A549 (cell line): Measurements from ENCODE around the gene CDKN3. TPM values are rescaled to one million over a fixed set of nuclear protein-coding genes. Genes with fewer than 3 reads are reported as not detected.

Experiments used
- ATAC-seq, 2 experiments: fragments of 200-7000 bp in 1 of 2; fragments of >200 bp in 1 of 2; cut with Nextera tagmentation in 1 of 2; cut with Tn5 transposase in 1 of 2; 3 replicates each; pipeline versions ENCODE4 v1.8.0 to v1.9.1; 2018 to 2020; ENCODE audit warnings: mild to moderate bottlenecking in 1 of 2, moderate library complexity in 1 of 2
- CTCF ChIA-PET: fragments of 300-600 bp; sonication (Branson Sonifier 250); formaldehyde crosslinking; extraction: SDS; loops from one replicate; lab custom pipeline; 2021; ENCODE audit warnings: antibody characterized with exemption, inconsistent platforms; lab: Yijun Ruan, JAX
- POLR2A ChIA-PET: fragments of 350-600 bp; formaldehyde crosslinking; extraction: SDS; loops from one replicate; lab custom pipeline; 2021; ENCODE audit warnings: antibody characterized with exemption, inconsistent platforms; lab: Yijun Ruan, JAX
- DNase-seq, 2 experiments: peaks; one replicate each; pipeline versions ENCODE4 v3.0.0 to v3.0.0-alpha.2; 2011 to 2016; ENCODE audit warnings: low read depth in 1 of 2, low spot score in 1 of 2
- FAIRE-seq: peaks from 2 replicates; lab custom pipeline; 2011; peaks lifted over from hg19 to GRCh38; lab: Jason Lieb, UNC
- H3K27ac ChIP-seq, 2 experiments: fragments of >200 bp; sonication (Bioruptor Twin); formaldehyde crosslinking; 3 replicates each; pipeline ENCODE4 v1.5.1; 2016 to 2017
- H3K4me1 ChIP-seq: fragments of >200 bp; sonication (Bioruptor Twin); formaldehyde crosslinking; 3 replicates; pipeline ENCODE4 v1.6.1; 2016
- H3K4me2 ChIP-seq: fragments of >200 bp; sonication (Bioruptor Twin); formaldehyde crosslinking; 3 replicates; pipeline ENCODE4 v1.6.1; 2016
- H3K4me3 ChIP-seq: fragments of >200 bp; sonication (Bioruptor Twin); formaldehyde crosslinking; 3 replicates; pipeline ENCODE4 v1.5.1; 2016
- H3K9me3 ChIP-seq: fragments of >200 bp; sonication (Bioruptor Twin); formaldehyde crosslinking; 3 replicates; pipeline ENCODE4 v1.6.1; 2016
- CBX2 ChIP-seq: fragments of 200-600 bp; sonication (generic); IDR thresholded peaks from 2 replicates; pipeline ENCODE4 v1.6.1; 2016; ENCODE audit warnings: low read depth, mild to moderate bottlenecking, borderline replicate concordance
- CHD2 ChIP-seq: fragments of 150-350 bp; IDR thresholded peaks from 2 replicates; pipeline ENCODE4 v1.6.1; 2014; ENCODE audit warnings: low read length; ENCODE audit not compliant: partially characterized antibody
- CTCF ChIP-seq: fragments of >200 bp; sonication (Bioruptor Twin); formaldehyde crosslinking; IDR thresholded peaks from 3 replicates; pipeline ENCODE4 v1.5.1; 2016
- E2F6 ChIP-seq: IDR thresholded peaks from 2 replicates; pipeline ENCODE4 v1.6.1; 2012; ENCODE audit warnings: low read depth, borderline replicate concordance
- ELK1 ChIP-seq: fragments of 150-350 bp; IDR thresholded peaks from 2 replicates; pipeline ENCODE4 v1.6.1; 2014; ENCODE audit warnings: low read depth, mild to moderate bottlenecking, low read length
- EP300 ChIP-seq, 2 experiments: fragments of >200 bp; sonication (Bioruptor Twin); formaldehyde crosslinking; IDR thresholded peaks; 2 replicates in 1 of 2; 3 replicates in 1 of 2; pipeline ENCODE4 v1.6.1; 2016 to 2017
- FOSB ChIP-seq: fragments of 250-450 bp; sonication (Bioruptor Pico); IDR thresholded peaks from 2 replicates; pipeline ENCODE4 v1.5.0; 2020; ENCODE audit warnings: mild to moderate bottlenecking, moderate library complexity
- FOSL2 ChIP-seq, 2 experiments: fragments of 450-650 bp in 1 of 2; fragments of >200 bp in 1 of 2; sonication (Bioruptor Twin) in 1 of 2; formaldehyde crosslinking; IDR thresholded peaks; 2 replicates each; pipeline versions ENCODE4 v1.5.0 to v1.6.1; 2016 to 2020; ENCODE audit warnings: mild to moderate bottlenecking in 1 of 2, moderate library complexity in 1 of 2
- FOXS1 ChIP-seq: fragments of 250-450 bp; sonication (Bioruptor Pico); IDR thresholded peaks from 2 replicates; pipeline ENCODE4 v1.5.0; 2020; ENCODE audit warnings: mild to moderate bottlenecking, moderate library complexity
- HOXA7 ChIP-seq: fragments of 250-450 bp; sonication (Bioruptor Pico); IDR thresholded peaks from 2 replicates; pipeline ENCODE4 v1.5.0; 2020; ENCODE audit warnings: mild to moderate bottlenecking, moderate library complexity
- KDM5A ChIP-seq: fragments of 200-600 bp; sonication (generic); IDR thresholded peaks from 2 replicates; pipeline ENCODE4 v1.6.1; 2016; ENCODE audit warnings: antibody characterized with exemption, mild to moderate bottlenecking
- NPAS2 ChIP-seq: fragments of 250-450 bp; sonication (Bioruptor Pico); IDR thresholded peaks from 2 replicates; pipeline ENCODE4 v1.8.0; 2022; ENCODE audit warnings: mild to moderate bottlenecking, moderate library complexity, borderline replicate concordance
- NR3C1 ChIP-seq: fragments of >200 bp; sonication (Bioruptor Twin); formaldehyde crosslinking; IDR thresholded peaks from 3 replicates; pipeline ENCODE4 v1.6.1; 2017
- PBX3 ChIP-seq: IDR thresholded peaks from 2 replicates; pipeline ENCODE4 v1.6.1; 2012
- RAD21 ChIP-seq, 2 experiments: fragments of >200 bp in 1 of 2; sonication (Bioruptor Twin) in 1 of 2; formaldehyde crosslinking in 1 of 2; IDR thresholded peaks in 1 of 2; conservative IDR thresholded peaks in 1 of 2; 2 replicates in 1 of 2; 3 replicates in 1 of 2; pipeline ENCODE4 v1.6.1; 2012 to 2018; ENCODE audit warnings: inconsistent platforms in 1 of 2
- RCOR1 ChIP-seq: fragments of 150-350 bp; IDR thresholded peaks from 2 replicates; pipeline ENCODE4 v1.6.1; 2014; ENCODE audit warnings: antibody characterized with exemption, low read length, low read depth
- REST ChIP-seq: fragments of 200-600 bp; sonication (generic); IDR thresholded peaks from 2 replicates; pipeline ENCODE4 v1.6.1; 2016; ENCODE audit warnings: antibody characterized with exemption, mild to moderate bottlenecking, moderate library complexity
- RNF2 ChIP-seq: fragments of 200-600 bp; sonication (generic); IDR thresholded peaks from 2 replicates; pipeline ENCODE4 v1.6.1; 2016; ENCODE audit warnings: low read depth, mild to moderate bottlenecking, antibody characterized with exemption, moderate library complexity, borderline replicate concordance
- SMC3 ChIP-seq: fragments of >200 bp; sonication (Bioruptor Twin); formaldehyde crosslinking; IDR thresholded peaks from 3 replicates; pipeline ENCODE4 v1.6.1; 2018; ENCODE audit warnings: inconsistent platforms
- SREBF2 ChIP-seq: fragments of 450-650 bp; IDR thresholded peaks from 2 replicates; pipeline ENCODE4 v1.6.1; 2014; ENCODE audit warnings: mild to moderate bottlenecking, moderate library complexity
- TP53 ChIP-seq: fragments of 250-450 bp; sonication (Bioruptor Pico); IDR thresholded peaks from 2 replicates; pipeline ENCODE4 v1.5.0; 2021; ENCODE audit warnings: mild to moderate bottlenecking, moderate library complexity
- USF2 ChIP-seq: fragments of 450-650 bp; IDR thresholded peaks from 2 replicates; pipeline ENCODE4 v1.6.1; 2014; ENCODE audit warnings: antibody characterized with exemption
- ZC3H11A ChIP-seq: fragments of 450-650 bp; IDR thresholded peaks from 2 replicates; pipeline ENCODE4 v1.6.1; 2014; ENCODE audit warnings: antibody characterized with exemption, mild to moderate bottlenecking
- ZFP36 ChIP-seq: fragments of 450-650 bp; IDR thresholded peaks from 2 replicates; pipeline ENCODE4 v1.6.1; 2014; ENCODE audit warnings: borderline replicate concordance; ENCODE audit not compliant: partially characterized antibody
- ZSCAN20 ChIP-seq: fragments of 250-450 bp; sonication (Bioruptor Pico); IDR thresholded peaks from 2 replicates; pipeline ENCODE4 v1.8.0; 2022; ENCODE audit warnings: mild to moderate bottlenecking, moderate library complexity
- WGBS: methylation state at CpG from one replicate; pipeline ENCODE4 v1.1.6; 2017; ENCODE audit errors: missing lambda C conversion rate; 5-methylcytosine and 5-hydroxymethylcytosine counted together
- polyA plus RNA-seq, 4 experiments: library from polyadenylated mRNA; depleted of rRNA in 3 of 4; stranded (reverse); fragments of >200 nt; fragmentation: RNase III in 1 of 4; extraction: RNeasy Plus Mini Kit Qiagen cat#74134 plus additional on column Dnase treatment in 1 of 4; gene quantifications; 2 replicates in 3 of 4; 3 replicates in 1 of 4; pipeline ENCODE4 v1.2.3, GENCODE V29; 2011 to 2017

Gene CDKN3
- polyA plus RNA-seq, 2 of the 4 experiments (the other 2 are of a cell fraction) = 67.4 to 154 TPM

GRCh38 chr14:54356172-54356571 is 40.6 kb upstream of the CDKN3 start:
- Histone ChIP-seq H3K27ac (no peak overlapping the region), H3K4me3 (no peak overlapping the region), H3K4me2 (no peak overlapping the region), H3K4me1 (no peaks in the 10 kb centered on the region), H3K9me3 (no peaks in the 10 kb centered on the region)
- WGBS = 15% methylated on average over 3 of the region's 3 CpGs
- POLR2A ChIA-PET = no interaction called here
- peak in 1 of 2 experiments; percentile 34; a peak in 2 of 6 replicates for ATAC-seq
- CTCF ChIA-PET = interaction anchor here (1.4 to 1.8 kb wide), 3 partner anchors 8 to 817 kb away, joined by 3 to 13 read pairs (median 10); no protein-coding TSS in a partner anchor
- TF ChIP-seq RAD21 (conservative IDR thresholded peaks at IDR 0.05 in 1 of 2, IDR thresholded peaks at IDR 0.05 in 1 of 2) (no peak), TP53 (no peak), CTCF (no peak), NPAS2 (no peak), FOSL2 (IDR thresholded peaks at IDR 0.05) (no peak), FOSL2 (CRISPR knock-in tag; IDR thresholded peaks at IDR 0.05) (no peak), EP300 (IDR thresholded peaks at IDR 0.05) (no peak), RCOR1 (no peak), SREBF2 (no peak), CBX2 (no peak), ZC3H11A (no peak), RNF2 (no peak), E2F6 (no peak), ZSCAN20 (CRISPR knock-in tag) (no peak), ZFP36 (no peak), NR3C1 (no peak), USF2 (no peak), CHD2 (no peak), FOSB (CRISPR knock-in tag) (no peak)
- FAIRE-seq = no peak
- no peak for DNase-seq

GRCh38 chr14:54360667-54361066 is 36.1 kb upstream of the CDKN3 start:
- no peak for DNase-seq
- Histone ChIP-seq H3K4me3 (no peak overlapping the region), H3K4me1 (no peaks in the 10 kb centered on the region), H3K27ac (no peak overlapping the region), H3K9me3 (no peaks in the 10 kb centered on the region), H3K4me2 (no peak overlapping the region)
- CTCF ChIA-PET = interaction anchor here (2.4 kb wide), 1 partner anchor 13 kb away, joined by 12 read pairs; no protein-coding TSS in a partner anchor
- POLR2A ChIA-PET = no interaction called here
- WGBS = 19% methylated on average over 1 of the region's 1 CpG
- peak in 1 of 2 experiments; percentile 22; a peak in 1 of 6 replicates for ATAC-seq
- no peak for FAIRE-seq
- TF ChIP-seq HOXA7 (CRISPR knock-in tag) = no peak
- no peak for TF ChIP-seq SMC3
- no peak for TF ChIP-seq KDM5A
- no peak for TF ChIP-seq RAD21 (conservative IDR thresholded peaks at IDR 0.05 in 1 of 2, IDR thresholded peaks at IDR 0.05 in 1 of 2)
- TF ChIP-seq REST = no peak
- TF ChIP-seq CTCF = no peak
- no peak for TF ChIP-seq FOXS1 (CRISPR knock-in tag)
- TF ChIP-seq PBX3 = no peak
- TF ChIP-seq ELK1 = no peak
